Ureter (tissue), 1 donor: ENCODE data around the gene ZNF470. TPM values are rescaled to one million over a fixed set of nuclear protein-coding genes. Genes with fewer than 3 reads are reported as not detected.

ENCODE experiments used
- DNase-seq: peaks from one replicate; pipeline ENCODE4 v3.0.0-alpha.2; 2020; ENCODE audit warnings: low spot score
- total RNA-seq: library from RNA; stranded (reverse); gene quantifications from one replicate; pipeline ENCODE4 v1.2.4, GENCODE V29; 2023
- donor health status: DM: yes; HTN: yes; CAD: no.

ZNF470 gene
- total RNA-seq, 1 donor from 2014 or later, result 5.8 TPM

DNA sequence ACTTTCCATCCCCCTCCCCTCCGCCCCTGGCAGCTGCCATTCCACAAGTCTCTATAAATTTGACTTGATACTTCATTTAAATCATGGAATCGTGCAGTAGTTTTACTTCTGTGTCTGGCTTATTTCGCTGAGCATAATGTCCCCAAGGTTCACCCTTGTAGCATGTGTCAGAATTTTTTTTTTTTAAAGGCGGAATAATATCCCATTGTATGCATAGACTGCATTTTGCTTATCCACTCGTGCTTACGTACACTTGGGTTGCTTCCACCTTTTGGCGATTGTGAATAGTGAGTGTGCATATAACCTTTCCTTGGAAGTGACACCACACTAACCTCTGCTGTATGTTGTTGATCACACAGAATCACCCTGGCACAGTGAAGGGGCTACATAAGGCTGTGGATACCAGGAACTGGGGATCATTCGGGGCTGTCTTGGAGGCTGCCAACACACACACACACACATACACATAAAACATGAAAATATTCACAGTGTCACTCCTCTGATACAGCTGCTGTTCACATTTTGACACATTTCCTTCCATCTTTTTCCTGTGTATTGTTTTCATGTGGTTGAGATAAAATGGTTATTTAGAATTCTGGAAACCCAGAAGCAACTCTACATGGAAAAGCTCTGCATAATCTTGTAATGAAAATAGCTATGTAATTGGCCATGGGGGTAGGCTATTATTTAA, 41.2 kb downstream of the ZNF470 start:
- DNase-seq, result no peak

DNA sequence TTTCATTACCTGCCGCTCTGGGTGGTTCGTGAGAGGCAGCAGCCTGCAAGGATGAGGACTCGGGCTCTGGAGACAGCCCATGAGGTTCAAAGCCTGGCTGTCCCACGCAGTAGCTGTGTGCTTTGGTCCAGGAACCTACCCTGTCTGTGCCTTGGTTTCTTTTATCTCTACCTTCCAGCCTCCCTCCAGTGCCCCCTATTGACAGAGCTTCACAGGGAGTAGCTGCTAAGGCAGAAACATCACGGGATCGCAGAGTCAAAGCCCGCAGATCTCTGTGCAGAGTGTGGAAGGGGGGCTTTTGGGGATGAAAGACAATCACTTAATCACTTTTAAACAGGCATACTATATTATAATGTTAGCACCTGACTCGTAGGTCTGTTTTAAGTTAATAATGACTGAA, 44.0 kb downstream of the ZNF470 start:
- no peak for DNase-seq

GRCh38 chr19:56612737-56613136, 45.5 kb downstream of the ZNF470 start:
- DNase-seq, result no peak

DNA sequence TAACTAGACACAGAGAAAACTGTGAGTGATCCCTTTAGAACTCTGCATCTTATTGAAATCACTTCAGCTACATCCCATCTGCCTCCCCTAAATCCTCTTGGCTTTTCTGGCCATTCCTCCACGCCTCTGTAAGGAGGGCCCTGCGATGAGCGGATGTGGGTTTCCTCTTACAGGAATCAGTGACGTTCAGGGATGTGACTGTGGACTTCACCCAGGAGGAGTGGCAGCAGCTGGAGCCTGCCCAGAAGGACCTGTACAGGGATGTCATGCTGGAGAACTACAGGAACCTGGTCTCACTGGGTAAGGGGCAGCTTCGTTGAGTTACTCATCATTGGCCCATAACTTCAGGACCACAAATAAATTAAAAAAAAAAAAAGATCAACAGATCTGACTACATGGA, 46.4 kb downstream of the ZNF470 start:
- DNase-seq, result no peak

- DNase-seq, result no peak
These were observed 50.3 kb downstream of the ZNF470 start for GRCh38 chr19:56617531-56617930.

GRCh38 chr19:56619121-56619520, 51.9 kb downstream of the ZNF470 start:
- DNase-seq, result no peak

DNA sequence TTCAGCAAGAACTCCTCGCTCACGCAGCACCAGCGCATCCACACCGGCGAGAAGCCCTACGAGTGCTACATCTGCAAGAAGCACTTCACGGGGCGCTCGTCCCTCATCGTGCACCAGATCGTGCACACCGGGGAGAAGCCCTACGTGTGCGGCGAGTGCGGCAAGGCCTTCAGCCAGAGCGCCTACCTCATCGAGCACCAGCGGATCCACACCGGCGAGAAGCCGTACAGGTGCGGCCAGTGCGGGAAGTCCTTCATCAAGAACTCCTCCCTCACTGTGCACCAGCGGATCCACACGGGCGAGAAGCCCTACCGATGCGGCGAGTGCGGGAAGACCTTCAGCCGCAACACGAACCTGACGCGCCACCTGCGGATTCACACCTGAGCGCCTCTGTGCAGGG, 55.1 kb downstream of the ZNF470 start:
- DNase-seq, result no peak

DNA sequence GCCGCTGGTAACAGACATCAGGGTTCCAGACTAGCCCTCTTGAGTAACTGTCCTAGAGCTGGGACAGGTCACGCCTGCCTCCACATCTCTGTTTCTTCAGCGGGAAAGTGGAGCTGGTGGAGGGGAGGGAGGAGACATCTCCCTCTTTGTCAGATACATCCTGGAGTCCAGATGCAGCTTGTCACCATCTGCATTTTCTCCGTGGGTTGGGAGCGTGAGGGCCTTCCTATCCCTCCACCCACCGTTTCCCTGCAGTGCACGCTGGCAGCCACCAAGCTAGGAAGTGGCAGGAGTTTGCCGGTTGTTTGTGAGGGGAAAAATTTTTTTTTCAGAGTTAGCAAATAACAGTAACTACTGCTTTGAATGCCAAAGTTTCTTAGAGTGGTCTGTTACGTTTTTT, 55.7 kb downstream of the ZNF470 start:
- DNase-seq, result no peak

DNA sequence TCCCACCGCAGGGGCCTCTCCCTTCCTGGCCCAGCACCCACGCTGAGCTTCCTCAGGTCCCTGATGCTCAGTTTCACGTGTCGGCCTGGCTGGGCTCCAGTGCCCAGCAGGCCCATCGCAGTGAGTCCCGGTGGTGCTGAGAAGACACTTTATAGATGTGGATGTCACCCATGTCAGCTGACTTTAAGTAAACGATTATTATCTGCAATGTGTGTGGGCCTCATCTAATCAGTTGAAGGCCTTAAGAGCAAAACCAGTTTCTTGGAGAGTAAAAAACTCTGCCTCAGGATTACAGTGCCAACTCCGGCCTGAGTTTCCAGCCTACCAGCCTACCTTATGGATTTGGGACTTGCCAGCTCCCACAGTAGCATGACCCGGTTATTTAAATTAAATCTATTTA, 58.4 kb downstream of the ZNF470 start:
- no peak for DNase-seq

DNA sequence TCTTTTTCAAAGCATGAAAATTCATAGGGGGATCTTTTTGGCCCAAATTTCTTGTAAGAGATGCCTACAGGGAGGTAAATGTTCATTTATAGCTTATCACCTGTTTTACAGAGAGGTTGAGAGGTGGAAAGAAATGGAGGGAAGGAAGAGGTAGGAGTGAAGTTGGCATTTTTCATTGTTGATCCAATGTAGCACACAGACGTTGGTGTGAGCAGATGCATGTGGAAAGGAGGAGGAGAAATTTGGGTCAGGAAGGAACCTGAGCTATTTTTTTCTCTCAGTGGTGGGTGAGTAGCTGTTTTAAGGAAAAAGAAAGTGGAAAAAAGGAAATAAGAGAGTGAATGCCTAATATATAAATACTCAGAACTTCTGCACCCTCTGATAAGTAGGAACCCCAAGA, 65.8 kb downstream of the ZNF470 start:
- no peak for DNase-seq

DNA sequence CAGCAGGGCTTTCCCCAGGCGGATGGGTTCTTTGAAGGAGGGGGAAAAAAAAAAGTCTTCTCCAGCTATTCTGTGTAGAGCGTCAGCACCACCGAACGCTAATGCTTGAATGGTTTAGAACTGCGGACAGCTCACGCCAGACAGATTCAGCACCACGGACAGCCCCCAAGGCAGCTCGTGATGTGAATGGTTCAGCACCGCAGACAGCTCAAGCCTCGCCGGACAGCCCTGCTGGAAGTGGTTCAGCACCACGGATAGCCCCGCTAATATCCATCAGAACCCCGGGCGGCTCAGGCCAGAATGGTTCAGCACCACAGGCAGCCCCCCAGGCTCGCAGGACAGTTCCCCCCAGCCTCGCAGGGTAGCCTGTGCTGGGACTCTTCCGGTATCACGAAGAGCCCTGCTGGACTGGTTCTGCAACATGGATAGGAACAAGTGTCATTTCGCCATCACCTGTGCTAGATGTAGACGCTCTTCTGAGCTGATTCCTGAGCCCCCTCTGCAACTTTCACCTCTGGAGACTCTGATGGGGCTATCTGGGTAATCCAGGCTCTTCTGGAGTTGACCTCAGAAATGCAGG, 70.8 kb downstream of the ZNF470 start:
- DNase-seq, result peak; percentile 72

Other genes with a start within 250 kb of the ZNF470 start
- 5.6 TPM for gene ZNF582, start 173.9 kb upstream of the ZNF470 start, total RNA-seq
- 9.7 TPM for gene ZNF583, start 163.1 kb upstream of the ZNF470 start, total RNA-seq
- gene ZNF667, start 90.1 kb upstream of the ZNF470 start, total RNA-seq, result 12.5 TPM
- gene ZNF471, start 59.6 kb upstream of the ZNF470 start, total RNA-seq, result 10.6 TPM
- 10.7 TPM for gene ZFP28, start 28.5 kb upstream of the ZNF470 start, total RNA-seq
- gene ZNF71, start 27.8 kb downstream of the ZNF470 start, total RNA-seq, result 7.4 TPM
- gene SMIM17, start 75.7 kb downstream of the ZNF470 start, total RNA-seq, result not detected
- 3.9 TPM for gene ZNF835, start 104.3 kb downstream of the ZNF470 start, total RNA-seq